HepG2 (cell line): ENCODE data around the gene SEZ6. TPM values are rescaled to one million over a fixed set of nuclear protein-coding genes. Genes with fewer than 3 reads are reported as not detected.

ENCODE experiments used
- ATAC-seq: fragments of 200-7000 bp; cut with Tn5 transposase; 3 replicates; pipeline ENCODE4 v1.9.1; 2020; ENCODE audit warnings: mild to moderate bottlenecking, moderate library complexity
- BruUV-seq: library from RNA; stranded (reverse); fragments of 400-500 nt; replicated peaks from 2 replicates; lab custom pipeline; 2021; lab: Mats Ljungman, UMichigan
- CTCF ChIA-PET: fragments of 300-600 bp; formaldehyde crosslinking; extraction: SDS; loops from one replicate; lab custom pipeline; 2021; ENCODE audit warnings: low total read pairs, inconsistent platforms, low intra/inter-chr PET ratio; lab: Yijun Ruan, JAX
- POLR2A ChIA-PET: fragments of 350-600 bp; sonication (Branson Sonifier 250); formaldehyde crosslinking; loops from one replicate; lab custom pipeline; 2020; ENCODE audit warnings: antibody characterized with exemption, inconsistent platforms; lab: Yijun Ruan, JAX
- DNase-seq: peaks from one replicate; pipeline ENCODE4 v3.0.0-alpha.2; 2015; ENCODE audit warnings: low spot score
- FAIRE-seq: peaks from 3 replicates; lab custom pipeline; 2011; peaks lifted over from hg19 to GRCh38; lab: Jason Lieb, UNC
- H2AFZ ChIP-seq: one replicate; pipeline ENCODE4 v1.6.1; 2011; ENCODE audit warnings: low read length, inconsistent platforms
- H3K27ac ChIP-seq: fragments of 300-600 bp; 3 replicates; pipeline ENCODE4 v1.8.0; 2011; ENCODE audit warnings: mixed run types, mild to moderate bottlenecking, mixed read lengths, low read length, inconsistent platforms; ENCODE audit not compliant: insufficient read depth; ENCODE audit errors: extremely low read length
- H3K27me3 ChIP-seq, 2 experiments: fragments of 200-600 bp in 1 of 2; 2 replicates in 1 of 2; 3 replicates in 1 of 2; pipeline versions ENCODE4 v1.6.0 to v1.8.0; 2011; ENCODE audit warnings: low read length in 2 of 2, mild to moderate bottlenecking in 2 of 2, moderate library complexity in 2 of 2, inconsistent platforms in 1 of 2; ENCODE audit not compliant: insufficient read depth in 2 of 2, control insufficient read depth in 1 of 2
- H3K36me3 ChIP-seq, 2 experiments: fragments of 200-600 bp in 1 of 2; replicated peaks in 1 of 2; 2 replicates in 1 of 2; 3 replicates in 1 of 2; pipeline versions ENCODE4 v1.5.1 to v1.8.0; 2011; ENCODE audit warnings: low read length in 2 of 2, inconsistent platforms in 1 of 2; ENCODE audit not compliant: insufficient read depth in 2 of 2, control insufficient read depth in 1 of 2
- H3K4me1 ChIP-seq: 2 replicates; pipeline ENCODE4 v1.5.1; 2012; ENCODE audit warnings: low read length, inconsistent platforms; ENCODE audit not compliant: insufficient read depth
- H3K4me2 ChIP-seq: 2 replicates; pipeline ENCODE4 v1.6.0; 2011; ENCODE audit warnings: low read depth, low read length, inconsistent platforms
- H3K4me3 ChIP-seq, 3 experiments: fragments of 200-600 bp in 1 of 3; sonication (generic), shearing (Covaris generic) in 1 of 3; replicated peaks in 1 of 3; 2 replicates each; pipeline ENCODE4 v1.5.1; 2011 to 2016; ENCODE audit warnings: low read length in 3 of 3, inconsistent platforms in 2 of 3, low read depth in 2 of 3, mild to moderate bottlenecking in 2 of 3, control low read depth in 1 of 3, mixed read lengths in 1 of 3; ENCODE audit not compliant: insufficient read depth in 1 of 3
- H3K79me2 ChIP-seq: one replicate; pipeline ENCODE4 v1.6.1; 2011; ENCODE audit warnings: low read length, inconsistent platforms; ENCODE audit not compliant: insufficient read depth
- H3K9ac ChIP-seq: 2 replicates; pipeline ENCODE4 v1.6.0; 2011; ENCODE audit warnings: mild to moderate bottlenecking, low read depth, low read length, inconsistent platforms; ENCODE audit not compliant: insufficient read depth
- H3K9me3 ChIP-seq: 2 replicates; pipeline ENCODE4 v1.5.1; 2012; ENCODE audit warnings: mild to moderate bottlenecking, low read length
- H4K20me1 ChIP-seq: 2 replicates; pipeline ENCODE4 v1.6.0; 2011; ENCODE audit warnings: inconsistent platforms, mild to moderate bottlenecking, low read length, moderate library complexity; ENCODE audit not compliant: insufficient read depth
- ATF7-NPFF ChIP-seq: sonication (generic); formaldehyde crosslinking; IDR thresholded peaks from 2 replicates; pipeline ENCODE4 v1.8.1; 2023; ENCODE audit warnings: mild to moderate bottlenecking, low read depth, missing genetic modification reagents, moderate library complexity
- MBD4 ChIP-seq: IDR thresholded peaks from 2 replicates; pipeline ENCODE4 v1.6.1; 2012; ENCODE audit warnings: low read length, inconsistent platforms, borderline replicate concordance
- PLRG1 ChIP-seq: fragments of 450-650 bp; conservative IDR thresholded peaks from 2 replicates; pipeline ENCODE4 v1.6.1; 2016
- REXO4 ChIP-seq: sonication (generic); formaldehyde crosslinking; IDR thresholded peaks from 2 replicates; pipeline ENCODE4 v1.8.0; 2022; ENCODE audit warnings: missing genetic modification reagents, mild to moderate bottlenecking, borderline replicate concordance
- RFXAP ChIP-seq: sonication (generic); formaldehyde crosslinking; IDR thresholded peaks from 2 replicates; pipeline ENCODE4 v1.4.0; 2020; ENCODE audit warnings: missing genetic modification reagents, borderline replicate concordance
- ZNF101 ChIP-seq: sonication (generic); formaldehyde crosslinking; IDR thresholded peaks from 2 replicates; pipeline ENCODE4 v1.4.0; 2020; ENCODE audit warnings: mild to moderate bottlenecking, low read depth, missing genetic modification reagents, borderline replicate concordance
- WGBS: methylation state at CpG from one replicate; pipeline ENCODE4 v1.1.6; 2017; ENCODE audit warnings: low lambda C conversion rate; 5-methylcytosine and 5-hydroxymethylcytosine counted together
- in situ Hi-C: cut with HindIII; loops from 2 replicates; pipeline ENCODE4 v1.10.0; 2017; ENCODE audit warnings: low pct_unique_long_range_greater_than_20kb; ENCODE audit not compliant: extremely low pct_ligation_motif_present
- intact Hi-C: fragments of 100-400 bp; cut with micrococcal nuclease; formaldehyde crosslinking; loops from one replicate; pipeline ENCODE4 v1.10.0; 2022; ENCODE audit not compliant: unreplicated experiment
- polyA plus RNA-seq, 8 experiments: library from polyadenylated mRNA; depleted of rRNA in 3 of 8; stranded (reverse) in 7 of 8; unstranded in 1 of 8; fragments of >200 nt; fragmentation: Illumina TruSeq in 4 of 8; extraction: Trizol in 4 of 8; gene quantifications; 2 replicates each; pipeline versions ENCODE4 v1.2.1 to v1.2.3, GENCODE V29; 2011 to 2016; ENCODE audit warnings: low read depth in 4 of 8, missing spikeins in 1 of 8, mixed read lengths in 1 of 8; ENCODE audit not compliant: insufficient read depth in 1 of 8
- total RNA-seq, 5 experiments: library from RNA; depleted of rRNA; stranded (reverse); fragments of >200 nt; fragmentation: Illumina TruSeq; extraction: Trizol; gene quantifications; 2 replicates each; pipeline ENCODE4 v1.2.3, GENCODE V29; 2016; ENCODE audit warnings: low read depth in 1 of 5
- TF ChIP-seq, protein P1 (sequence below): sonication (generic); formaldehyde crosslinking; IDR thresholded peaks from 2 replicates; pipeline ENCODE4 v1.4.0; 2020; ENCODE audit warnings: missing genetic modification reagents
- TF ChIP-seq, protein P2 (sequence below): sonication (generic); formaldehyde crosslinking; IDR thresholded peaks from 2 replicates; pipeline ENCODE4 v1.5.0; 2020; ENCODE audit warnings: mild to moderate bottlenecking, low read depth, missing genetic modification reagents, borderline replicate concordance
- TF ChIP-seq, protein P3 (sequence below): sonication (generic); formaldehyde crosslinking; conservative IDR thresholded peaks from 2 replicates; pipeline ENCODE4 v1.4.0; 2020; ENCODE audit warnings: missing genetic modification reagents
- TF ChIP-seq, protein P4 (sequence below): sonication (generic); formaldehyde crosslinking; IDR thresholded peaks from 2 replicates; pipeline ENCODE4 v1.4.0; 2020; ENCODE audit warnings: missing genetic modification reagents, borderline replicate concordance
- TF ChIP-seq, protein P5 (sequence below): sonication (generic); formaldehyde crosslinking; conservative IDR thresholded peaks from 2 replicates; pipeline ENCODE4 v1.8.0; 2022; ENCODE audit warnings: low read depth, missing genetic modification reagents

SEZ6 gene
- total and polyA plus RNA-seq, 2 of the 13 experiments (the other 11 are each of a cell fraction or from before 2014, with no cell fraction given), result not detected

DNA sequence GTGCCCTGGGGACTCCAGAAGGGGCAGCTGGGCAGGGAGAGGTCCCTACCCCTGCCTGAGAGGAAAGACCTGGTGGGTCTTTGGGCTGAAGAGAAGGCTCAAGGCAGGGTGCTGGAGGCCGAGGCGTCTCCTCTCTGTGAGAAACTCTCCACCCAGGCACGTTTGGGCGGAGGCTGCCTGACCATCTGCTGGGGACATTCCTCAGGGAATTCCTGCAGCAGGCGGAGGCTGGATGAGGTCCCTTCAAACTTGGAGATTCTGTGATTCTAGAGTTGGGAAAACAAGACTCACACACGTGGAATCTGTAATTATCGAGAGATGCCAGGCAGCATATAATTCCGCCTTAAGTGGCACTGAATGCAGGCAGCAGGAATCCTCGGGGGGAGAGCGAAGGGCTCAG lies 33.4 kb downstream of the SEZ6 start:
- no TSS peak for BruUV-seq
- in situ Hi-C loops (no loop called here), intact Hi-C loops (no loop called here)
- WGBS, result 47% methylated on average over 5 of the region's 10 CpGs
- ChIA-PET CTCF (no interaction called here), POLR2A (no interaction called here)
- Histone ChIP-seq H3K27me3 (peaks cover 6 to 87% of the 10 kb centered on the region in 2 experiments), H3K9ac (no peak overlapping the region), H3K4me1 (peaks cover 36% of the 10 kb centered on the region), H3K9me3 (no peaks in the 10 kb centered on the region), H2AFZ (no peak overlapping the region), H3K4me3 (no peak overlapping the region), H3K4me2 (no peak overlapping the region), H3K27ac (no peak overlapping the region), H4K20me1 (no peaks in the 10 kb centered on the region), H3K79me2 (no peaks in the 10 kb centered on the region), H3K36me3 (no peaks in the 10 kb centered on the region)
- no peak for FAIRE-seq
- no peak for ATAC-seq
- DNase-seq, result no peak
- TF ChIP-seq, protein P1, sequence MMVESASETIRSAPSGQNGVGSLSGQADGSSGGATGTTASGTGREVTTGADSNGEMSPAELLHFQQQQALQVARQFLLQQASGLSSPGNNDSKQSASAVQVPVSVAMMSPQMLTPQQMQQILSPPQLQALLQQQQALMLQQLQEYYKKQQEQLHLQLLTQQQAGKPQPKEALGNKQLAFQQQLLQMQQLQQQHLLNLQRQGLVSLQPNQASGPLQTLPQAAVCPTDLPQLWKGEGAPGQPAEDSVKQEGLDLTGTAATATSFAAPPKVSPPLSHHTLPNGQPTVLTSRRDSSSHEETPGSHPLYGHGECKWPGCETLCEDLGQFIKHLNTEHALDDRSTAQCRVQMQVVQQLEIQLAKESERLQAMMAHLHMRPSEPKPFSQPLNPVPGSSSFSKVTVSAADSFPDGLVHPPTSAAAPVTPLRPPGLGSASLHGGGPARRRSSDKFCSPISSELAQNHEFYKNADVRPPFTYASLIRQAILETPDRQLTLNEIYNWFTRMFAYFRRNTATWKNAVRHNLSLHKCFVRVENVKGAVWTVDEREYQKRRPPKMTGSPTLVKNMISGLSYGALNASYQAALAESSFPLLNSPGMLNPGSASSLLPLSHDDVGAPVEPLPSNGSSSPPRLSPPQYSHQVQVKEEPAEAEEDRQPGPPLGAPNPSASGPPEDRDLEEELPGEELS (CRISPR knock-in tag), result no peak
- no peak for TF ChIP-seq REXO4 (CRISPR knock-in tag)
- TF ChIP-seq RFXAP, result no peak
- no peak for TF ChIP-seq ZNF101
- TF ChIP-seq, protein P2, sequence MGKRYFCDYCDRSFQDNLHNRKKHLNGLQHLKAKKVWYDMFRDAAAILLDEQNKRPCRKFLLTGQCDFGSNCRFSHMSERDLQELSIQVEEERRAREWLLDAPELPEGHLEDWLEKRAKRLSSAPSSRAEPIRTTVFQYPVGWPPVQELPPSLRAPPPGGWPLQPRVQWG (CRISPR knock-in tag), result no peak
- TF ChIP-seq, protein P3, sequence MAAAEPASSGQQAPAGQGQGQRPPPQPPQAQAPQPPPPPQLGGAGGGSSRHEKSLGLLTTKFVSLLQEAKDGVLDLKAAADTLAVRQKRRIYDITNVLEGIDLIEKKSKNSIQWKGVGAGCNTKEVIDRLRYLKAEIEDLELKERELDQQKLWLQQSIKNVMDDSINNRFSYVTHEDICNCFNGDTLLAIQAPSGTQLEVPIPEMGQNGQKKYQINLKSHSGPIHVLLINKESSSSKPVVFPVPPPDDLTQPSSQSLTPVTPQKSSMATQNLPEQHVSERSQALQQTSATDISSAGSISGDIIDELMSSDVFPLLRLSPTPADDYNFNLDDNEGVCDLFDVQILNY (CRISPR knock-in tag), result no peak
- TF ChIP-seq, protein P4, sequence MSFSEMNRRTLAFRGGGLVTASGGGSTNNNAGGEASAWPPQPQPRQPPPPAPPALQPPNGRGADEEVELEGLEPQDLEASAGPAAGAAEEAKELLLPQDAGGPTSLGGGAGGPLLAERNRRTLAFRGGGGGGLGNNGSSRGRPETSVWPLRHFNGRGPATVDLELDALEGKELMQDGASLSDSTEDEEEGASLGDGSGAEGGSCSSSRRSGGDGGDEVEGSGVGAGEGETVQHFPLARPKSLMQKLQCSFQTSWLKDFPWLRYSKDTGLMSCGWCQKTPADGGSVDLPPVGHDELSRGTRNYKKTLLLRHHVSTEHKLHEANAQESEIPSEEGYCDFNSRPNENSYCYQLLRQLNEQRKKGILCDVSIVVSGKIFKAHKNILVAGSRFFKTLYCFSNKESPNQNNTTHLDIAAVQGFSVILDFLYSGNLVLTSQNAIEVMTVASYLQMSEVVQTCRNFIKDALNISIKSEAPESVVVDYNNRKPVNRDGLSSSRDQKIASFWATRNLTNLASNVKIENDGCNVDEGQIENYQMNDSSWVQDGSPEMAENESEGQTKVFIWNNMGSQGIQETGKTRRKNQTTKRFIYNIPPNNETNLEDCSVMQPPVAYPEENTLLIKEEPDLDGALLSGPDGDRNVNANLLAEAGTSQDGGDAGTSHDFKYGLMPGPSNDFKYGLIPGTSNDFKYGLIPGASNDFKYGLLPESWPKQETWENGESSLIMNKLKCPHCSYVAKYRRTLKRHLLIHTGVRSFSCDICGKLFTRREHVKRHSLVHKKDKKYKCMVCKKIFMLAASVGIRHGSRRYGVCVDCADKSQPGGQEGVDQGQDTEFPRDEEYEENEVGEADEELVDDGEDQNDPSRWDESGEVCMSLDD (CRISPR knock-in tag), result no peak
- no peak for TF ChIP-seq PLRG1
- TF ChIP-seq MBD4, result no peak
- TF ChIP-seq, protein P5, sequence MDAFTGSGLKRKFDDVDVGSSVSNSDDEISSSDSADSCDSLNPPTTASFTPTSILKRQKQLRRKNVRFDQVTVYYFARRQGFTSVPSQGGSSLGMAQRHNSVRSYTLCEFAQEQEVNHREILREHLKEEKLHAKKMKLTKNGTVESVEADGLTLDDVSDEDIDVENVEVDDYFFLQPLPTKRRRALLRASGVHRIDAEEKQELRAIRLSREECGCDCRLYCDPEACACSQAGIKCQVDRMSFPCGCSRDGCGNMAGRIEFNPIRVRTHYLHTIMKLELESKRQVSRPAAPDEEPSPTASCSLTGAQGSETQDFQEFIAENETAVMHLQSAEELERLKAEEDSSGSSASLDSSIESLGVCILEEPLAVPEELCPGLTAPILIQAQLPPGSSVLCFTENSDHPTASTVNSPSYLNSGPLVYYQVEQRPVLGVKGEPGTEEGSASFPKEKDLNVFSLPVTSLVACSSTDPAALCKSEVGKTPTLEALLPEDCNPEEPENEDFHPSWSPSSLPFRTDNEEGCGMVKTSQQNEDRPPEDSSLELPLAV (CRISPR knock-in tag), result no peak
- TF ChIP-seq ATF7-NPFF (CRISPR knock-in tag), result no peak
